ENCODE measurements around the gene DYDC2. TPM values are rescaled to one million over a fixed set of nuclear protein-coding genes. Genes with fewer than 3 reads are reported as not detected.
A peak's percentile ranks its signal among the peaks of the same experiment; 100 is the strongest.
"Not testable (repeated sequence)": the region's sequence is repeated elsewhere in the genome, so short reads cannot be mapped to it uniquely, and the experiment has no call there.

Gene DYDC2
- total RNA-seq, 1 donor from 2014 or later: not detected

GRCh38 chr10:80416479-80417098 lies 60.0 kb downstream of the DYDC2 start:
- Mint-ChIP-seq H3K36me3 (ENCODE audit: low read depth, unreplicated experiment) (peaks cover 17% of the 10 kb centered on the region), H3K9me3 (ENCODE audit: unreplicated experiment) (no peaks in the 10 kb centered on the region), H3K27me3 (ENCODE audit: unreplicated experiment) (peaks cover 11% of the 10 kb centered on the region), H3K27ac (ENCODE audit: unreplicated experiment) (no peak overlapping the region), H3K4me3 (ENCODE audit: unreplicated experiment) (peak overlapping the region; percentile 21), H3K4me1 (ENCODE audit: unreplicated experiment) (peaks cover 74% of the 10 kb centered on the region)
- no peak for TF ChIP-seq CTCF (IDR thresholded peaks at IDR 0.05; ENCODE audit: unreplicated experiment)
- no peak for DNase-seq (ENCODE audit: low spot score)

DNA sequence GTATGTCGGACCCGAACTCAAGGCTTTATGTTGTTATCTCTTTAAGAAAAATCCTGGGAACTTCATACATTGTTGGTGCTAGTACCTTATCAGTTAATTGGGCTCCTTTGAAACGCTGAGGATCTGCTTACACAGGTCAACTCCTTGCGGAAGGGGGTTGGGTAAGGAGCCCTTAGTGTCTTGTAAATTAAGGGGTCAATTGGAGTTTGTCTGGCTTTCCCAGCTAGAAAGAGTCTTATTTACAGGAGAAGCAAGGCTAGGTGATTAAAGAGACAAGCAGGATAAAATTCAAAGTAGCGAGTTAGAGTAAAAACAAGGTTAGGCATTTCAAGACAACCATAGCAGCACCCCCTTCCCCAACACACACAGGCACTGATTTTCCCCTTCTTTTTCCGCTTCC lies 60.7 kb downstream of the DYDC2 start:
- peak overlapping the region; percentile 30 for H3K27ac Mint-ChIP-seq (ENCODE audit: unreplicated experiment)
- not testable (repeated sequence) for DNase-seq (ENCODE audit: low spot score); H3K9me3 Mint-ChIP-seq (ENCODE audit: unreplicated experiment); H3K27me3 Mint-ChIP-seq (ENCODE audit: unreplicated experiment)
- H3K4me3 Mint-ChIP-seq (ENCODE audit: unreplicated experiment): peak overlapping the region; percentile 14
- H3K4me1 Mint-ChIP-seq (ENCODE audit: unreplicated experiment): peaks cover 73% of the 10 kb centered on the region
- H3K36me3 Mint-ChIP-seq (ENCODE audit: low read depth, unreplicated experiment): peaks cover 14% of the 10 kb centered on the region

Other genes with a start within 250 kb of the DYDC2 start
- not detected for gene PLAC9, start 224.1 kb upstream of the DYDC2 start, total RNA-seq (ENCODE audit: unreplicated experiment)
- 133 TPM for gene ANXA11, start 151.2 kb upstream of the DYDC2 start, total RNA-seq (ENCODE audit: unreplicated experiment)
- gene MAT1A, start 67.1 kb upstream of the DYDC2 start, total RNA-seq (ENCODE audit: unreplicated experiment): 0.64 TPM
- not detected for gene DYDC1, start within 50 bp of the DYDC2 start, total RNA-seq (ENCODE audit: unreplicated experiment)
- 147 TPM for gene PRXL2A, start 51.8 kb downstream of the DYDC2 start, total RNA-seq (ENCODE audit: unreplicated experiment)
- 147 TPM for gene TSPAN14, start 97.5 kb downstream of the DYDC2 start, total RNA-seq (ENCODE audit: unreplicated experiment)
- 0.23 TPM for gene SH2D4B, start 181.1 kb downstream of the DYDC2 start, total RNA-seq (ENCODE audit: unreplicated experiment)

Data from endothelial cell (in vitro differentiated cells).